ENCODE data around the gene ZCCHC7.

DNA sequence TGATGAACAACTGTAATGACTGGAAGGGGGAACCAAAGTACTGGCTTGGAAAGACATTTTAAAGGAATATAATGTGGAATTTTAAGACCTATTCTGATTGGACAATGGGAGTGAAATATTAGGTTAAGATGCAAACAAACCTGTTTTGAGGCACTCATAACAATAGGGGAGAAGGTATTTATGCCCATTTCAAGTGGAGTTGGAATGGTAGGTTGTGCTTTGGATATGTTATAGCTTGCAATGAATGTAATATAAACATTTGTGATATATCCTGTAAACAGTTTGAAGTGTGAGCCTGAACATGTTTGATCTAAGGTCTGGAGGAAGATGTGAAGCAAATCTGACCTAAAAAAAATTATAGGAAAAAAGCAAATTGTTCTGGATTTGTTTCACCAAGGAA is 172.5 kb downstream of the ZCCHC7 start:
- TF ChIP-seq CTCF (conservative IDR thresholded peaks at IDR 0.05) = no peak
- TF ChIP-seq ZFX (IDR thresholded peaks at IDR 0.05) = no peak

All from C4-2B (cell line).